GM12878 (cell line): Measurements from ENCODE around the gene ARL11.

ENCODE experiments used
- CBX3 ChIP-seq: fragments of 200-600 bp; sonication (generic); IDR thresholded peaks from 2 replicates; pipeline ENCODE4 v1.6.1; 2016; ENCODE audit warnings: low read depth, borderline replicate concordance
- CTCF ChIP-seq, 3 experiments: IDR thresholded peaks in 2 of 3; conservative IDR thresholded peaks in 1 of 3; 2 replicates each; pipeline ENCODE4 v1.5.1; 2011; ENCODE audit warnings: low read depth in 3 of 3, low read length in 3 of 3, mild to moderate bottlenecking in 3 of 3, control low read depth in 2 of 3, moderate library complexity in 2 of 3, inconsistent platforms in 1 of 3, mixed read lengths in 1 of 3; ENCODE audit not compliant: control insufficient read depth in 2 of 3, insufficient read depth in 1 of 3; ENCODE audit errors: extremely low read depth in 1 of 3
- E2F4 ChIP-seq: IDR thresholded peaks from 2 replicates; pipeline ENCODE4 v1.6.1; 2012; ENCODE audit warnings: low read depth, low read length, improper control_type of control experiment
- HCFC1 ChIP-seq: fragments of 150-350 bp; IDR thresholded peaks from 2 replicates; pipeline ENCODE4 v1.6.1; 2014; ENCODE audit warnings: low read length
- PBX3 ChIP-seq: IDR thresholded peaks from 2 replicates; pipeline ENCODE4 v1.6.1; 2011; ENCODE audit warnings: mild to moderate bottlenecking, low read depth, low read length, moderate library complexity; ENCODE audit not compliant: insufficient replicate concordance
- POLR2A ChIP-seq: IDR thresholded peaks from 2 replicates; pipeline ENCODE4 v1.6.1; 2011; ENCODE audit warnings: low read depth, mild to moderate bottlenecking, low read length
- ZBED1 ChIP-seq: IDR thresholded peaks from 2 replicates; pipeline ENCODE4 v1.6.1; 2016; ENCODE audit warnings: borderline replicate concordance

GRCh38 chr13:49643035-49643646 lies 14.8 kb downstream of the ARL11 start:
- TF ChIP-seq CTCF (IDR thresholded peaks at IDR 0.05 in 2 of 3, conservative IDR thresholded peaks at IDR 0.05 in 1 of 3; ENCODE audit: control insufficient read depth in 2 of 3, extremely low read depth in 1 of 3, insufficient read depth in 1 of 3, low read depth in 3 of 3, low read length in 3 of 3) (no peak), E2F4 (no peak), PBX3 (no peak), ZBED1 (no peak), CBX3 (no peak), HCFC1 (no peak), POLR2A (no peak)
